HCT116 (cell line): ENCODE results near the gene NOC2L. TPM values are rescaled to one million over a fixed set of nuclear protein-coding genes. Genes with fewer than 3 reads are reported as not detected.

Source experiments
- ATAC-seq: fragments of 200-7000 bp; cut with Tn5 transposase; 2 replicates; pipeline ENCODE4 v1.9.1; 2020; ENCODE audit warnings: mild to moderate bottlenecking, moderate library complexity
- BruUV-seq: library from RNA; stranded (reverse); fragments of 400-500 nt; replicated peaks from 2 replicates; lab custom pipeline; 2021; lab: Mats Ljungman, UMichigan
- CTCF ChIA-PET: fragments of 300-600 bp; sonication (Branson Sonifier 250); formaldehyde crosslinking; loops from one replicate; lab custom pipeline; 2021; ENCODE audit warnings: antibody characterized with exemption; lab: Charles Lee
- POLR2A ChIA-PET: fragments of 300-600, 350-600 bp; sonication (Branson Sonifier 250); formaldehyde crosslinking; loops from one replicate; lab custom pipeline; 2021; ENCODE audit warnings: antibody characterized with exemption; lab: Charles Lee
- RAD21 ChIA-PET, 2 experiments: fragments of 300-600 bp; sonication (Branson Sonifier 250); formaldehyde crosslinking; loops; one replicate each; lab custom pipeline; 2023; ENCODE audit warnings: low total read pairs in 2 of 2; ENCODE audit not compliant: uncharacterized antibody in 2 of 2, unreplicated experiment in 2 of 2, low non-redundant PET in 1 of 2; lab: Charles Lee
- DNase-seq: peaks from one replicate; pipeline ENCODE4 v3.0.0-alpha.2; 2010; ENCODE audit warnings: low read depth, low spot score
- H2AFZ ChIP-seq: fragments of 200-600 bp; shearing (Covaris generic), sonication (generic); 2 replicates; pipeline ENCODE4 v1.6.1; 2017; ENCODE audit warnings: low read depth, mixed run types, mixed read lengths, antibody characterized with exemption, low read length; ENCODE audit not compliant: poor library complexity, severe bottlenecking
- H3K27ac ChIP-seq: 2 replicates; pipeline ENCODE4 v1.5.1; 2012; ENCODE audit warnings: low read depth, low read length
- H3K27me3 ChIP-seq: fragments of 200-600 bp; sonication (generic); 2 replicates; pipeline ENCODE4 v1.6.1; 2016; ENCODE audit warnings: mixed run types, low read length, mixed read lengths; ENCODE audit not compliant: insufficient read depth
- H3K36me3 ChIP-seq, 2 experiments: fragments of 200-500 bp in 1 of 2; fragments of 200-600 bp in 1 of 2; sonication (Bioruptor generic) in 1 of 2; sonication (generic) in 1 of 2; 2 replicates each; pipeline versions ENCODE4 v1.5.1 to v1.6.1; 2014 to 2016; ENCODE audit warnings: low read length in 2 of 2, inconsistent platforms in 1 of 2, mixed read lengths in 1 of 2, mixed run types in 1 of 2; ENCODE audit not compliant: insufficient read depth in 2 of 2, control insufficient read depth in 1 of 2
- H3K4me1 ChIP-seq, 2 experiments: fragments of 200-600 bp in 1 of 2; sonication (generic) in 1 of 2; 2 replicates each; pipeline versions ENCODE4 v1.5.1 to v1.6.1; 2012 to 2017; ENCODE audit warnings: low read length in 2 of 2, inconsistent platforms in 1 of 2, mild to moderate bottlenecking in 1 of 2, mixed read lengths in 1 of 2, mixed run types in 1 of 2, moderate library complexity in 1 of 2; ENCODE audit not compliant: insufficient read depth in 2 of 2, control insufficient read depth in 1 of 2
- H3K4me2 ChIP-seq: fragments of 200-600 bp; sonication (generic); 2 replicates; pipeline ENCODE4 v1.6.1; 2017; ENCODE audit warnings: mixed run types, low read length, mixed read lengths
- H3K4me3 ChIP-seq, 2 experiments: fragments of 200-600 bp in 1 of 2; sonication (generic) in 1 of 2; replicated peaks in 1 of 2; 2 replicates each; pipeline ENCODE4 v1.5.1; 2011 to 2016; ENCODE audit warnings: low read length in 2 of 2, control low read depth in 1 of 2, low read depth in 1 of 2, mild to moderate bottlenecking in 1 of 2, mixed read lengths in 1 of 2, mixed run types in 1 of 2
- H3K79me2 ChIP-seq: fragments of 200-600 bp; sonication (generic); 2 replicates; pipeline ENCODE4 v1.6.1; 2017; ENCODE audit warnings: mild to moderate bottlenecking, mixed run types, low read length, moderate library complexity, mixed read lengths; ENCODE audit not compliant: insufficient read depth
- H3K9ac ChIP-seq: fragments of 200-600 bp; sonication (generic); 2 replicates; pipeline ENCODE4 v1.6.1; 2016; ENCODE audit warnings: low read length, mixed read lengths
- H3K9me2 ChIP-seq: fragments of 200-600 bp; sonication (generic), shearing (Covaris generic); 2 replicates; pipeline ENCODE4 v1.6.1; 2017; ENCODE audit warnings: mixed run types, mild to moderate bottlenecking, moderate library complexity; ENCODE audit not compliant: insufficient read depth
- H3K9me3 ChIP-seq, 2 experiments: fragments of 200-500 bp in 1 of 2; fragments of 200-600 bp in 1 of 2; sonication (Bioruptor generic) in 1 of 2; sonication (generic) in 1 of 2; 2 replicates each; pipeline ENCODE4 v1.6.1; 2014 to 2017; ENCODE audit warnings: low read length in 2 of 2, mixed read lengths in 2 of 2, inconsistent platforms in 1 of 2, low read depth in 1 of 2, mild to moderate bottlenecking in 1 of 2, mixed run types in 1 of 2, moderate library complexity in 1 of 2; ENCODE audit not compliant: control insufficient read depth in 1 of 2, insufficient read depth in 1 of 2
- H4K20me1 ChIP-seq: fragments of 200-600 bp; sonication (generic), shearing (Covaris generic); 2 replicates; pipeline ENCODE4 v1.6.1; 2017; ENCODE audit warnings: mixed run types, mild to moderate bottlenecking, moderate library complexity; ENCODE audit not compliant: insufficient read depth
- CBX3 ChIP-seq: IDR thresholded peaks from 2 replicates; pipeline ENCODE4 v1.6.1; 2012; ENCODE audit warnings: low read depth
- CEBPB ChIP-seq: IDR thresholded peaks from 2 replicates; pipeline ENCODE4 v1.6.1; 2012; ENCODE audit warnings: low read depth
- EZH2phosphoT487 ChIP-seq: fragments of 200-600 bp; IDR thresholded peaks from 2 replicates; pipeline ENCODE4 v1.6.1; 2018; ENCODE audit warnings: antibody characterized with exemption, borderline replicate concordance
- JUND ChIP-seq: IDR thresholded peaks from 2 replicates; pipeline ENCODE4 v1.6.1; 2012
- POLR2A ChIP-seq: IDR thresholded peaks from 2 replicates; pipeline ENCODE4 v1.7.0; 2011; ENCODE audit warnings: borderline replicate concordance; ENCODE audit not compliant: insufficient read depth, insufficient read length; ENCODE audit errors: extremely low read depth
- POLR2AphosphoS5 ChIP-seq: IDR thresholded peaks from 2 replicates; pipeline ENCODE4 v1.6.1; 2011; ENCODE audit warnings: mild to moderate bottlenecking, low read depth, low read length, moderate library complexity
- ZNF274 ChIP-seq: fragments of 200-500 bp; sonication (Bioruptor generic); IDR thresholded peaks from 2 replicates; pipeline ENCODE4 v1.6.1; 2014; ENCODE audit warnings: mild to moderate bottlenecking, low read depth, low read length, inconsistent platforms
- intact Hi-C: fragments of 100-400 bp; cut with micrococcal nuclease; formaldehyde crosslinking; loops from 2 replicates; pipeline ENCODE4 v1.10.0; 2022
- total RNA-seq: library from RNA; stranded (reverse); gene quantifications from one replicate; pipeline ENCODE4 v1.2.1, GENCODE V29; 2021; ENCODE audit not compliant: unreplicated experiment
- TF ChIP-seq, protein P1 (sequence below): IDR thresholded peaks from 2 replicates; pipeline ENCODE4 v1.6.1; 2012
- TF ChIP-seq, protein P2 (sequence below): IDR thresholded peaks from 2 replicates; pipeline ENCODE4 v1.6.1; 2012; ENCODE audit warnings: low read depth

The NOC2L gene
- total RNA-seq, 1 experiment from 2014 or later, result 260 TPM

DNA sequence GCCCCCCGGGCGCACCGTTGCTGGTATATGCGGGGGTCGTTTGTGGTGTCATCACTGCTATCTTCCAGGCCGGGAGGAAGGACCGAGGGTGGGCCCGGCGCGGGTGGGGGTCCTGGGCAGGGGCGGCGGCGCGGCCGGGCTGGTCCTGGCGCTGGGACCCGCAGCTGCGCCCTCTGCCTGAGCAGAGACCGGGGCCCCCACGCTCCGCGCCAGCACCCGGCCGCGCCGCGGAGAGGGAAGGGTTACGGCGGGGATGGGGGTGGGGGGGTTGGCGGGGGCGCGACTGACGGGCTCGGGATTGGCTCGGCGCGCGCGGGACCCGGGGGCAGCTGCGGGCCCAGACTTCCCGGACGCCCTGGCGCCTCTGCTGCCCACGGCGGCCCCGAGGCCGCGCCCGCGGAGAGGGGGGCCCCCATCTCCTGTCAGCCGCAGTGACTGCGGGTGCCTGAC lies 49.2 kb downstream of the NOC2L start:
- Histone ChIP-seq H3K4me2 (no peak overlapping the region), H3K27ac (no peak overlapping the region), H3K9me3 (no peaks in the 10 kb centered on the region), H3K27me3 (0 out of 2 replicates have a peak, but pooled peaks cover 3% of the 10 kb centered on the region), H4K20me1 (no peaks in the 10 kb centered on the region), H3K4me3 (no peak overlapping the region), H3K9ac (no peak overlapping the region), H3K79me2 (no peaks in the 10 kb centered on the region), H3K9me2 (no peaks in the 10 kb centered on the region), H2AFZ (no peak overlapping the region), H3K4me1 (peaks cover 33 to 52% of the 10 kb centered on the region in 2 experiments), H3K36me3 (no peaks in the 10 kb centered on the region)
- intact Hi-C loops, result no loop called here
- ChIA-PET RAD21 (no interaction called here), POLR2A (no interaction called here), CTCF (no interaction called here)
- TF ChIP-seq EZH2phosphoT487 (no peak), CEBPB (no peak), CBX3 (no peak), POLR2AphosphoS5 (no peak), POLR2A (no peak), ZNF274 (no peak), JUND (no peak)
- TF ChIP-seq, protein P1, sequence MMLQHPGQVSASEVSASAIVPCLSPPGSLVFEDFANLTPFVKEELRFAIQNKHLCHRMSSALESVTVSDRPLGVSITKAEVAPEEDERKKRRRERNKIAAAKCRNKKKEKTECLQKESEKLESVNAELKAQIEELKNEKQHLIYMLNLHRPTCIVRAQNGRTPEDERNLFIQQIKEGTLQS, result no peak
- TF ChIP-seq, protein P2, sequence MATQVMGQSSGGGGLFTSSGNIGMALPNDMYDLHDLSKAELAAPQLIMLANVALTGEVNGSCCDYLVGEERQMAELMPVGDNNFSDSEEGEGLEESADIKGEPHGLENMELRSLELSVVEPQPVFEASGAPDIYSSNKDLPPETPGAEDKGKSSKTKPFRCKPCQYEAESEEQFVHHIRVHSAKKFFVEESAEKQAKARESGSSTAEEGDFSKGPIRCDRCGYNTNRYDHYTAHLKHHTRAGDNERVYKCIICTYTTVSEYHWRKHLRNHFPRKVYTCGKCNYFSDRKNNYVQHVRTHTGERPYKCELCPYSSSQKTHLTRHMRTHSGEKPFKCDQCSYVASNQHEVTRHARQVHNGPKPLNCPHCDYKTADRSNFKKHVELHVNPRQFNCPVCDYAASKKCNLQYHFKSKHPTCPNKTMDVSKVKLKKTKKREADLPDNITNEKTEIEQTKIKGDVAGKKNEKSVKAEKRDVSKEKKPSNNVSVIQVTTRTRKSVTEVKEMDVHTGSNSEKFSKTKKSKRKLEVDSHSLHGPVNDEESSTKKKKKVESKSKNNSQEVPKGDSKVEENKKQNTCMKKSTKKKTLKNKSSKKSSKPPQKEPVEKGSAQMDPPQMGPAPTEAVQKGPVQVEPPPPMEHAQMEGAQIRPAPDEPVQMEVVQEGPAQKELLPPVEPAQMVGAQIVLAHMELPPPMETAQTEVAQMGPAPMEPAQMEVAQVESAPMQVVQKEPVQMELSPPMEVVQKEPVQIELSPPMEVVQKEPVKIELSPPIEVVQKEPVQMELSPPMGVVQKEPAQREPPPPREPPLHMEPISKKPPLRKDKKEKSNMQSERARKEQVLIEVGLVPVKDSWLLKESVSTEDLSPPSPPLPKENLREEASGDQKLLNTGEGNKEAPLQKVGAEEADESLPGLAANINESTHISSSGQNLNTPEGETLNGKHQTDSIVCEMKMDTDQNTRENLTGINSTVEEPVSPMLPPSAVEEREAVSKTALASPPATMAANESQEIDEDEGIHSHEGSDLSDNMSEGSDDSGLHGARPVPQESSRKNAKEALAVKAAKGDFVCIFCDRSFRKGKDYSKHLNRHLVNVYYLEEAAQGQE, result no peak
- BruUV-seq, result no TSS peak
- no peak for ATAC-seq
- no peak for DNase-seq
